GM19438 (cell line): ENCODE results near the gene HINT3.
"Not testable (repeated sequence)": the region's sequence is repeated elsewhere in the genome, so short reads cannot be mapped to it uniquely, and the experiment has no call there.

Experiments used
- ATAC-seq: cut with Tn5 transposase; IDR thresholded peaks from one replicate; pipeline ENCODE4 v1.9.1; 2021; ENCODE audit warnings: low read depth; ENCODE audit not compliant: unreplicated experiment

HINT3 gene

DNA sequence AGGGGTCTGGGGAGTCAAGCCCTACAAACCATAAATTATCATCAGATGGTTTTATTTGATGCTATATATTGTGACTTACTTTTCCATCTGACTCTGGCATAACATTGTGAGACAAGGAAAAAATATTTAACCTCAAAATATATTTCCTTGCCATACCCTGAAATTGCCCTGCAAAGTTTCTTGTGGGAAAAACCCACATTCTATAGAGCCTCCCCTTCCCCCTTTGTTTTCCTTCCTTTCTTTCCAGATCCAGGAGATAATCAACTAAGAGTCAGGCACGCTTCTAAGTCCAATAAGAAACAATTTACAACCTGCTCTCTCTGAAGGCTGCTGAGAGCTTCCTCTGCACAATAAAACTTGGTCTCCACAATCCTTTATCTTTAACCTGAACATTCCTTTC, 17.5 kb upstream of the HINT3 start:
- ATAC-seq, result no peak

DNA sequence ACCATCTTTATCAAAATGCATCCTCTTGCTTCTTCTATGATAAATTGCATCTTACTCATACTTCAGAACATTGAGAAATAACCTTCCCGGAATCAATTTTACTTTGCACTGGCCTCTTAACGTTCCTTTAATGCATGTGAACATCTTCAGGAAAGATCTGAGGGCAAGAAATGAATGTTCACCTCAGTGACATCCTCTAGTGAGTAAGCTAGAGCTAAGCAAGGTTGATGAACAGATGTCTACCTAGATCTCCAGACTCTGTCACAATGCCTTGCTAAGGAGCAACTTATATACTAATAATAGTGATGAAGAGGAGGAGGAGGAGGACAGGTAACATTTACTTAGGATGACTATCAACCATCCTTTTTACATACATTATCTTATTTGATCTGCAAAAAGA, 16.8 kb upstream of the HINT3 start:
- ATAC-seq, result no peak

DNA sequence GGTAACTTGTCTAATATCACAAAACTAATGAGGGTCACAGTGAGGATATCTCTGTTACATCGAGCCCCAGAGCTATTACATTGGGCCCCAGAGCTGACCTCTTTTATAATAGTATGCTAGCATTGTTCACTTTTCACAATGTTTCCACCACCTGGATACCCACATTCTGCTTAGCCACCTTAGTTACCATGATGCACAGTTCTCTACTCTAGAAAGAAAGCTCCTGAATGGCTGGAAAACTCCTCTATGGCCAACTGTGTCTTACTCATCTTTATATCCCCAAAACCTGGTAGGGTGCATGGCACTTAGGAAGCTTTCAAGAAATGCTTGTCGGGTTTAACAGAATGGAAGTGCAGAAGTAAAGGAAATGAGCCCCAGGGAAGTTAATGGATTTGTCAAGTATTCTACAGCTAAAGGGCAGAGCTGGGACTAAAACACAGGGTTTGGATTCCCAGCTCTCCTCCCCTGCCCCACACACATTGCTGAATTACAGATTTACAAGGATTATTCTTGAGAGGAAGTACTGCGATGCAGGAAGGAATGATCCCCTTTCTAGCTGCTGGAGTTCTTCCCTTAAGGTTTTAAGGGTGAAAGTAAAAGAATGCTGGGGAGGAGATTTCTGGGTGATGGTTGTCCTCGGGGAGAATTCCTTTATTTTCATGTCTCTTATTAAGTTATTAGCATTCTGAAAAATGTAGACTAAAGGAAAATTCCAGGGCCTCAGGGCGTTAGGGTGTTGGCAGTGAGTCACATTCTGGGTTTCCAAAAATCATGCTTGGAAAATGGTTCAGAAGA, 16.1 kb upstream of the HINT3 start:
- ATAC-seq, result no peak

DNA sequence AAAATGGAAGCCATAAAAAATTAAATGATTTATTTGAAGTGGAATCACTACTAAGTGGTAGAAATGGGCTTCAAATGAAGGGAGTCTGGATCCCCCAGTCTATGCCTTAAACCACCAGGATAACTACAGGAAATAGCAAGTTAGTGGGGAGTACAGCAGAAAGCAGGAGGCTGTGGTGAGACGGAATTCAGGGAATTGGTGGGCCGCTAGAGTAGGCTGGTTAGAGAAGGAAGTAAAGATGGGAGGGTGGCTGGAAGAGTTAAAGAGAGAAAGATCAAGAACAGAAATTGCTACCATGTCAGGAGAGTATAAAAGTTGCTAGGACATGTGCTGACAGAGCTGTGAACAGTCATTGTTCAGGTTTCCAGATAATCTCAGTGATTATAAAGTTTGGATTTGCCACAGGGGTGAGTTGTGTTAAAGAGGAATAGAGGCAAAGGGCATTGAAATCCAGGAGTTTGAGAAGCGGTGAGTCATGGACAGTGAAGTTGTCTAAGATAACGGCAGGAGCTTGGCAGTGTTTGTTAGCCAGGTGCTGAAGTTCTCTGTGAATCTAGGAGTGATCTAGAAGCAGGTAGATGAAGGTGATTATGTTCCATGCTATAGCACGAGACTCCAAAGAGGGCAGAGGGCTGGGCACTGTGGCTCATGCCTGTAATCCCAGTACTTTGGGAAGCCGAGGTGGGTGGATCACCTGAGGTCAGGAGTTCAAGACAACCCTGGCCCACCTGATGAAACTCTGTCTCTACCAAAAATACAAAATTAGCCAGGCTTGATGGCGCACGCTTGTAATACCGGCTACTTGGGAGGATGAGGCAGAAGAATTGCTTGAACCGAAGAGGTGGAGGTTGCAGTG, 13.7 kb upstream of the HINT3 start:
- no peak for ATAC-seq

DNA sequence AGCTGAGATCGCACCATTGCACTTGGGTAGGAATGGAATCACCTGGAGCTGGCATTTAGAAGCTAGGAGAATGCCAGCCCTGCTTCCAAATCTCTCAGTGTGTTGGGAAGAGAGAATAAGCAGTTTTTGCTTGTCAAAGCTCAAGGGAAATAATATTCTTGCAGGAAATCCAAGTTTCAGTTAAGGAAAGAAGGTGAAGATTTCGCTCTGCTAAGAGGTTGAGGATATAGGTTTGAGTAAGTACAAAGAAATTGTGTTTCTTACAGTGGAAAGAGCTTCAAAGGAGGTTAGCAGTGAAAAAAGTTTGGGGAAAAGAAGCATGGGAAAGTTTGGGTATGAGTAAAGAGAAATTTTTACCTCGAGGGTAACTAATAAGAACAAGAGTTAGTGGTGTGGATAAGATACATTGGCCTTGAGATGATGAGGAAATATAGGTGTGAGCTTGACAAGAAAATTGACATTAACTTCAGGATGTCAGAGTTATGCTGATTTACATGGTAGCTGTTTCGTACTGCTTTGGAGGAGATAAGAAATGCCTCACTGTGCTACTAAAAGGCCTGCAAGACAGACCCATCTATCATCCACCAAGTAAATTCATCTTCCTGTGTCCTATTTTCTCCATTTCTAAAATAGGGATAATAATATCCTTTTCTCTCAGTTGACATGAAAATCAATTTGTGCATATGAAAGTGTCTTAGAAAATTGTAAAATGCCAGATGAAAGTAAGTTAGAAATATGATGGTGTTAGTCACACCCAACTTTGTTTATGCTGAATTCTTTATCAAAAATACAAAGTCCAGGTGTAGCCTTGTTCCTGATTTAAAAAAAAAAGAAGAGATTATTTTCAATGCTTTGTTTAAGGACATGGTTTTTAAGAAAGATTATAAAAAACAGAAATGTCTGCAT, 12.8 kb upstream of the HINT3 start:
- no peak for ATAC-seq

DNA sequence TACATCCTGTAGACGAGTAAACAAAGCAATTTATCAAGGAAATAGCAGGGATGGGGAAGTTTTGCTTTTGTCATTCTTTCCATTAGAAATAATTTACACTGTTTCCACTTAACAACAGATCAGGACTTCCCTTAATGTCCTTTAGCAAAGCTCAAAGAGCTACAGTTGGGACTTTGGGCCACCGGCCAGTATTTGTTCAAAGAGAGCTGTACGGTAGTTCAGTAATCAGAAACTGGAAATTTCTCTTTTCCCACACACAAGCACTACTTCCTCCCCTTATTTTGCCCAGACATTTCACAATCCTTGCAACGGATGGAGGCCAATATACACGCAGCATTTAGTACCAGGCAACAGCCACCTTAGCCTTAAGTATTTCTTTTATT, 12.1 kb upstream of the HINT3 start:
- no peak for ATAC-seq

DNA sequence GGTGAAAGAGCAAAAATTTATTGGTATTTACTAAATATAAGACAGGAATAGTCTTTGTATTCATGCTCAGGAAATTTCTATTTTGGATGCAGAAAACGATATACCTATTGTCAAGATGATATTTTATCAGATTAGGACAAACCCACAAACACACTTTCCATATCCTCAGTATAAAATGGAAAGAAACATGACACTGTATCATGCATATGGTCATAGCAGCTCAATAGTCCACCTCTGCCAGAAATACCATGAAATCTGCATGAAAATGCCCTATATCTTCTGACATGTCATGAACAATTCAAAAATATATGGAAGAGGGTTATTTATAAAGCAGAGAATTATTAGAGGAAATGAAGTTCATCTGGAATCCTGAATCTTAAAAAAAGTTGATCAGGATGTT, 11.7 kb upstream of the HINT3 start:
- ATAC-seq, result no peak

DNA sequence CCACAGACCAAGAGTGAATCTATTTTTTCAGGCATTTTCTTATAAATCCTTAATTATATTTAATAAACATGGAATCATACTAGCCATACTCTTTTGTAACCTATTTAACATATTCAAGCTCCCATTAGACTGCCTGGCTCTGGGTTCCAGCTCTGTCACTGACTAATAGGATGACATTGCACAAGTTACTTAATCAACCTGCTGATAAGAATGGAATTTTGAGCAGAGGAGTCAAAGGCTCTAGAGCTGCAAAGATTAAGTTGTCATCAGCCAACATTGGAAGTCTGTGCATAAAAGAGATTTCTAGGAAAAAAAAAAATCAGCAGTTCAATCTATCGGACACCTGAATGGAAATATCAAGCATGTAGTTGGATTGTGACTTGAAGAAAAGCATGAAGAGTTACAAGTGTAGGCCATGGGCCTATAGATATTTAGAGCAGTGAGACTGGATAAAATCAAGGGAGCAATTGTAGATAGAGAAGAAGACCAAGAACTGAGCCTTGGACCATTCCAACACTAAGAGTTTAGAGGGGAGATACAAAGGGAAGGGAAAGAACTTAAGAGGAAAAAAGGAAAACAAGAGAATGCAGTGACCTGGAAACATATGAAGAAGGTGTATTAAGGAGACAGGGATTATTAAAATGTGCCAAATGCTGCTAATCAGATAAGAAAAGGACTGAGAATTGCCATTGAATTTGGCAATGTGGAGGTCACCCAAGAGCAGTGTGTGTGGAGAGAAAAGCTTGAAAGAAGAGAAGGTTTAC, 11.0 kb upstream of the HINT3 start:
- no peak for ATAC-seq

DNA sequence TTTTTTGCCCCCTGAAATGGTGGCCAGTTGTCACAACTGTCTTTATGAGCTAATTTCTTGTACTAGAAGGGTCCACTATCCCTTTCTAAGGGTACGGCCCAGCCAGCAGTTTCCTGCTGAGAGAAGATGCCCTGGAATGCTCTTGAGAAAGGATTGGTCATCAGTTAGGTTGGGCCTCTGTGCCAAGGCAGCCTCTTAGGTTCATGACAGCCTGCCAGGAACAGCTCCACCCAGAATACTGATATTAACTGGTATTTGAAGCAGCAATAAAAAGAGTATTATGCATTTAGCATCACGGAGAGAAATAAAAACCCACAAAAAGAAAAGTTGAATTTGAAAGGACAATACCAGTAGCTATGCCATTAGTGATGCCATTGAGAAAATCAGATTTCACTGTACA, 9.0 kb upstream of the HINT3 start:
- no peak for ATAC-seq

DNA sequence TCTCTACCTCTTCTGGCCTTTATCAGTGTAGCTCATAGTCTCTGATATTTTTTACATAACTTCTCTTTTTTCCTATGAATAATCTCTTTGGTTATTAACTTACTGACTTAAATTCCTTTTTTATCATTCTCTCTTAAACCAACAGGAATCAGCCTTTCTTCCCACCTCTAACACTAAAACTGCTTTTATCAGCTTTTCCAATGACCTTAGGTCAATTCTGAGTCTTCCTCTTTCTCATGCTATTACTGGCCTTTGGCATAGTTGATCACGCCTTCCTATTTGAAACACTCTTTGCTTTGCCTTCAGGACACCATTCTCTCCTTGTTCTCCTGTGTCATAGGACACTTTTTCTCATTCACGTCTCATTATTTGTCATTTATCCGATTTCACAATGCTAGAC, 8.1 kb upstream of the HINT3 start:
- no peak for ATAC-seq

DNA sequence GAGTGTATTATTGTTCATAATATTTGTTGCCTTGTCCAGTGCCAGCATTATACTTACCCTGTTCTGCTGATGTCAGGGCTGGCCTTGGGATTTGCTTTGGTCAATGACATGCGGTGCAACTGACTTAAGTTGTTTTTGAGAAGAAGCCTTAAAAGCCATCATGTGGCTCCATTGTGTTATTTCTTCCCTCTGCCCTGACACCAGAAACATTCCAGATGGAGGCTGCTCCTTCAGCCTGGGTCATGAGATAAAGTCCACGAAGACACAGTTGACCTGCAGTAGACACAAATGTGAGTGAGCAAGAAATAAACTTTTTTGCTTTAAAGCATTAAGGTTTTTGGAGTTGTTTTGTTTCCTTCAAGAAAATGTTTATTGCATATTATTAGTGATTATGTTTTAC, 7.5 kb upstream of the HINT3 start:
- ATAC-seq, result no peak

DNA sequence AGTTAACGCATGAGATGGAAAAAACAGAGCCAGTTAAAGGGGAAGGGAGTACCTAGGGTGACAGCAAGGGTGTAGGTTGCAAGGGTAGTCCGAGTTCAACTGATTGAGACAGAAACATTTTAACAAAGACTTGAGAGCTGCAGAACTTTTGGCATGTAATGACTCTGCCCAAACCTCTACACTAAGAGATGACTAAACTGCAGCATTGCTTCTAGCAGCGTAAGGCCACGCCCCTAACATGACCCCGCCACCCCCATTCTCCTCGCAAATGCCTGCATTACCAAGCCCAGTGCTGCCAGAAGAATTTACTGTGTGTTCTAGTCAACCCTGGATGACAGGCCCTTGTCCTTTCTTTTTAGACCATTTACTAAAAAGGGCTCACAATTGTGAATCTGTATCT, 6.3 kb upstream of the HINT3 start:
- ATAC-seq, result no peak

DNA sequence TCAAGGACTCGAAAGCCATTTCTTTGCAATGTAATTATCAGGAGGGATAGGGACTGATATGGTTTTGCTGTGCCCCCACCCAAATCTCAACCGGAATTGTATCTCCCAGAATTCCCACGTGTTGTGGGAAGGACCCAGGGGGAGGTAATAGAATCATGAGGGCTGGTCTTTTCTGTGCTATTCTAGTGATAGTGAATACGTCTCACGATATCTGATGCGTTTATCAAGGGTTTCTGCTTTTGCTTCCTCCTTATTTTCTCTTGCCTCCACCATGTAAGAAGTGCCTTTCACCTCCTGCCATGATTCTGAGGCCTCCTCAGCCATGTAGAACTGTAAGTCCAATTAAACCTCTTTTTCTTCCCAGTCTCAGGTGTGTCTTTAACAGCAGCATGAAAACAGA, 5.9 kb upstream of the HINT3 start:
- not testable (repeated sequence) for ATAC-seq

DNA sequence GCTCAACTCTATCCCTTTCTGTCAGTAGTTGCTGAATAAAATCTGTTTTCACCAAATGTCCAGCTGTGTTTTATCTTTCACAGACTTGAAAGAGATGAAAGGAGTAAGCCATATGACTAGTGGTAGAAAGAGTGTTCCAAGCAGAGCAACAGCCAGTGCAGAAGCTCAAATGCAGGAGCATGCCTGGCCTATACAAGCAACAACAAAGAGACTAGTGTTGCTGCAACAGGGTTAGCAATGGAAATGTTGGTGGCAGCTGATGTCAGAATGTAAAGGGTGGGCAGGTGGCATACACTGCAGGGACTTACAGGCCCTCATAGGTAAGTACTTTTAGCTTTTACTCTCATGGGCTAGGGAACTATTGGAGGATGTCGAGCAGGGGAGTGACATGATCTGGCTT, 5.2 kb upstream of the HINT3 start:
- no peak for ATAC-seq

DNA sequence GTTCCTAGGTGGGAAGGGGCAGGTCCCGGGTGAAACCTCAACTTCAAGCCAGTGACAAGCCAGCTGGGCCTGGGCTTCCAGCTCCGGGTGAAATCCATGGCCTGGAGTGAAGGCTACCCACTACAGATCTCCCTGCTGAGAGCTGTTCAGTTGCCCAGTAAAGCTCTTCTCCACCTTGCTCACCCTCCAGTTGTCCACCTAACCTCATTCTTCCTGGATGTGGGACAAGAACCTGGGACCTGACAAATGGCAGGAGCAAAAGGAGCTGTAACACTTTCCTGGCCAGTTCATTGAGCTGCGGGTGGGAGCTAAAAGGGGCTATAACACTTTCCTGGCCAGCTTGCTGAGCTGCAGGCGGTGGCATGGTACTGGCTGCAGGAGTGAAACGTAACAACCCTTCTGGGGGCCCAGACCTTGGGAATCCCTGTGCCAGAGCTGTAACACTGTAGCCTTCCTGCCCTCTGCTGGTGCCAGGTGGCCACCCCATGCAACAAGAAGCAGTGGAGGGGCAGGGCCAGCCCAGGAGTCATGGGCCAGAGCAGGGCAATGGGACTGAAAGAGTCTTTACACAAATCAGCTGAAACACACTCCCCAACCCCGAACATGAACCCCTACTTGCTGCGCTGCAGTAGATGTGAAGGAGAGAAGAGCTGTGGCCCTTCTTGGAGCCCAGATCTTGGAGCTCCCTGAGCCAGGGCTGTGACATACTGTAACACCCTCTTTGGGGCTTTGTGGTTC, 3.6 kb upstream of the HINT3 start:
- ATAC-seq, result no peak

DNA sequence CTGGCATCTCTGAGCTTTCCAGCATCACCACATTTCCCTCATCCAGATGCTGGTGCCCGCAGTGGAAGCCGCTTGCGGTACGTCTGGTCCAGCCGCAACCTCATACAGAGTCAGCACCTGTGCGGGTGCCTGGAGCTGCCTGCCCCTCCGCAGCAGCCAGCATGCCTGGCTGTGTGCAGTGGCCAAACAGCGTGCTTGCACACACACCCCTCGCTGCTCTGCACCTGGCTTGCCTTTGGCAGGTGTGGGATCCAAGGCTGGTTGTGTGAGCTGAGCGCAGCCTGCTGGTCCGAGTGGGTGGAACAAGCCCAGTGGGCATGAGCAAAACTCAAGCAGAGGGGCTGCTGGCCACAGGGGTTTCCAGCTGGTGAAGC, 3.1 kb upstream of the HINT3 start:
- no peak for ATAC-seq

DNA sequence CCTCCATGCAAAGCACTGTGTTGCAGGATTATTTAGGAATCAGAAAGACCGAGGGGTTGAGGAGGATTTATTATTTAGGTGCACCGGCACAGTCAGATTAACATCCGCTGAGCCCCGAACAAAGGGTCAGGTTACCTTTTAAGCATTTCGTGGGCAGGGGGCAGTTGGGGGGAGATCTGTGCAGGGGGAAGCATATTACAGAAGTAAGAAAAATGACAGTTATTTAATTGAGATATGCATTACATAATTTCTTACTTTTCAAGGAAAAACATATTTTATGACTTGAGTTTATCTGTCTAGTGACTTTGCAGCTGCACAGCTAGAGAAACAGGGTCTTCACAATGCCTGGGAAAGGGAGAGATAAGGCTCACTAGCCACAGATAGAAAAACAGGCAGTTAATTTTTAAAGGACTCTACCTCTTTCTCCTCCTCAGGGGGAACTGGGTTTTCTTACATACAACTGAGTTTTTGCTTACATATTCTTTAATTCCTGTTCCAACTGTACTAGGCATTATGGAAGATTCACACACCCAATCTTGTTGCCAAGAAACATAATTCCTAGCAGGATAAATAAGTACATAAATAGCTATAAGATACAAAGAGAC, 1.7 kb upstream of the HINT3 start:
- no peak for ATAC-seq

DNA sequence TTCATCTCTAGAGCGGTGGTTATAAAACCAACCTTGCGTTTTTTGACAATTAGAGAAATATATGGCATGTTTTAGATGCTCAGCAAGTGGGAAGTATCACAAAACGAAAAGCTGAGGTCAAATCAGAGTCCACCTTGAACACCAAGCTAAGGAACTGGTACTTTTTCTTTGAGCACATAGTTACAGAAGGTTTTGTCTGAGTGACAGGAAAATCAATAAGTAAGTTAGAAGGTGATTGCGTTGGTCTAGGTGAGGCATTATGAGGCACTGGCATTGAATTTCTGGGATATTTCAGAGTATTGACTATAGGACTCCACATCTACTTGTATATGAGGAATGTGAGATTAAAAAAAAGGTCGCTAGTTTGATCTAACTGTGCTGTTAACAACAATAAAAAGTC, 597 bp upstream of the HINT3 start:
- ATAC-seq, result no peak

DNA sequence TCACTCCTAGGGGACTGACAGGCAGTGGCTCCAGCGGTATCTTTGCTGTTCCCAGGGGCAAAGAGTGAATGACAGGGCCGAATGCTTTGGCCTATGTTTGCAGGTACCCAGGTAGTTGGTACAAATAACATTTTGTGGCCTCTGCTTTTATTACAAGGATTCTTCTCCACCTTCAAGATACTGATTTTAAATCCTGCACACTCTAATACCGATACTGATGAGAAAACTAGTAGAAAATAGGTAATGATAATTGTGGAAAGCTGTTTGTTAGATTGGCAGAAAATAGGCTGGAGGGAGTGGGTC, 772 bp downstream of the HINT3 start:
- no peak for ATAC-seq

DNA sequence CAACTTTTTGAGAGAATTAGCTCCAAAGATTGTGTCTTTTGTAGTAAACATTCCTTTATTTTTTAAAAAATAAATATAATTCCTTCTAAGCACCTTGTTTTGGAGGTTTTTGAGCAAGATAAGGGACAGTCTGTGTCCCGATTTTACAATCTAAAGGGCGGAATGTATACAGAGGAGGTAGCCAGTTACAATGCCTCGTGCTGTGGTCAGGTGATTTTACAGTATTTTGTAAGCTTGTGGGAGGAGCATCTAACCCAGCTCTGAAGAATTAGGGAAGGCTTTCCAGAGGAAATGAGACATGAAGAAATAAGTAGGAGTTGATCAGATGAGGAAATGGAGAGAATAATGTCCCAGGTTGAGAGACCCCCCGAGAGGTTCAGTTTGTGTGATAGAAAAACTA, 1.3 kb downstream of the HINT3 start:
- ATAC-seq, result no peak
